Left renal pelvis (tissue), 4 donors: ENCODE data around the gene HSPB2. TPM values are rescaled to one million over a fixed set of nuclear protein-coding genes. Genes with fewer than 3 reads are reported as not detected.
"Not testable (repeated sequence)": the region's sequence is repeated elsewhere in the genome, so short reads cannot be mapped to it uniquely, and the experiment has no call there.

Source experiments
- DNase-seq, 4 donors: peaks; one replicate each; pipeline ENCODE4 v3.0.0-alpha.2; 2013; ENCODE audit warnings: low read depth in 4 of 4, low spot score in 3 of 4
- polyA plus RNA-seq, 4 donors: library from polyadenylated mRNA; unstranded; fragments of 120-200 nt; gene quantifications; one replicate each; pipeline ENCODE4 v1.2.1, GENCODE V29; 2013; ENCODE audit not compliant: insufficient read length in 4 of 4

Gene HSPB2
- polyA plus RNA-seq, 4 donors: 1.7 to 5.3 (median 2.6) TPM

DNA sequence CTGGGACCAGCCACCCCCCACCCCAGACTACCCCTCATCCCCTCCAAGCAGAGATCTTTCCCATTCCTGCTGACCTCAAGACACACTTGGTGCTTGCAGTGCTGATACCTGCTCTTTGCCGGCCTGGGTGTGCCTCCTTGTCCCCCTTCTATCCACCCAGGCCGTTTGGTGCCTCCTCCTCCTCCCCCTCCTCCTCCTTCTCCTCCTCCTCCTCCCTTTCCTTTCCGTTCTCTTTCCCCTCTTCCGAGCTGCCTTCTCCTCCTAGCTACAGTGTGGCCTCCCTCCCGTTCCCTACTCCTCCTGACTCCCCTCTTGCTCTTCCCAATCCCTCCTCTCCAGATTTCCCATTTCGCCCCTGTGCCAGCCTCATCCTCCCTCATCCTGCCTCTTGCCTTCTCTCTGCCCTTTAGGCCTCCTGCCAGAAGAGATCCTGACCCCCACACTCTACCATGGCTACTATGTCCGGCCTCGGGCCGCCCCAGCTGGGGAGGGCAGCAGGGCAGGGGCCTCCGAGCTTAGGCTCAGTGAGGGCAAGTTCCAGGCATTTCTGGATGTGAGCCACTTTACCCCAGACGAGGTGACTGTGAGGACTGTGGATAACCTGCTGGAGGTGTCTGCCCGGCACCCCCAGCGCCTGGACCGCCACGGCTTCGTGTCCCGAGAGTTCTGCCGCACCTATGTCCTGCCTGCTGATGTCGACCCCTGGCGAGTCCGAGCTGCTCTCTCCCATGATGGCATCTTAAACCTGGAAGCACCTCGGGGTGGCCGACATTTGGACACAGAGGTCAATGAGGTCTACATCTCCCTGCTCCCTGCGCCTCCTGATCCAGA, 712 bp downstream of the HSPB2 start:
- DNase-seq: no peak

DNA sequence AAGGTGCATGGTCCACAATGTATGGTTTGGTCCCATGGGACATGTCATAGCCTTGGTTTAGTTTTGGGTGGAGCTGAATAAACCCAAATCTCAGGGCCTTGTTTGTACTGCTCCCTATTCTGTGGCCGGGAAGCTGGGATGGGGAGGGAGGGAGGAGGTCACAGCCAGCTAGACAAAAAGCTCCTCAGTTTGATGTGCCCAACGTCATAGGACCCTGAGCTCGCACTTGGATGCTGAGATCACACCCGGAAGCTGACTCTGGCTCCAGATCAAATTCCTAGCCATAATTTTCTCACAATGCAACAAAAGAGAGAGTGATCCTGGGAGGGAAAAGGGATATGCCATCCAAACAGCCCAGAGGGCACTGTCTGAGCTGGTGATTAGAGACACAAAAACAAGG, 1.5 kb downstream of the HSPB2 start:
- no peak for DNase-seq

DNA sequence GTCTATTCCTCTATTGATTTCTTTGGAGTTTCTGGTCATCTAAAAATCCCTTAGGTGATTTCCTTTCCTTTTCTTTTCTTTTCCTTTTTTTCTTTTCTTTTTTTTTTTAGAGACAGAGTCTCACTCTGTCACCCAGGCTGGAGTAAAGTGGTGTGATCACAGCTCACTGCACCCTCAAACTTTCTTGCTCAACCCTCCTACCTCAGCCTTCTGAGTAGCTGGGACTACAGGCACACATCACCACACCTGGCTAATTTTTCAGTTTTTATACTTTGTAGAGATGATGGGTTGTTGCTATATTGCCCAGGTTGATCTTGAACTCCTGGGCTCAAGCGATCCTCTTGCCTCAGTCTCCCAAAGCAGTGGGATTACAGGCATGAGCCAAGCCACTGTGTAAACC, 4.2 kb downstream of the HSPB2 start:
- no peak for DNase-seq

DNA sequence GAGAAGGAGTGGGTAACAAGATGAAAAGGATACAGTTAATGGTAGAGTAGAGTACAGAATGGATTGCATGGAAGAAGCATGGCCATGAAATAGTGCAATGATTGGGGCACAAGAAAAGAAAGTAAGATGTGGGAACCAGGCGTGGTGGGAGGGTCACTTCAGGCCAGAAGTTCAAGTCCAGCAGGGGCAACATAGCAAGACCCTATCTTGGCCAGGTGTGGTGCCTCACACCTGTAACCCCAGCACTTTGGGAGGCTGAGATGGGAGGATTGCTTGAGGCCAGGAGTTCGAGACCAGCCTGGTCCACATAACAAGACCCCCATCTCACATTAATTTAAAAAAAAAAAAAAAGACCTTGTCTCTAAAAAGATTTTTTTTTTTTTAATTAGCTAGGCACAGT, 4.8 kb downstream of the HSPB2 start:
- DNase-seq: no peak

DNA sequence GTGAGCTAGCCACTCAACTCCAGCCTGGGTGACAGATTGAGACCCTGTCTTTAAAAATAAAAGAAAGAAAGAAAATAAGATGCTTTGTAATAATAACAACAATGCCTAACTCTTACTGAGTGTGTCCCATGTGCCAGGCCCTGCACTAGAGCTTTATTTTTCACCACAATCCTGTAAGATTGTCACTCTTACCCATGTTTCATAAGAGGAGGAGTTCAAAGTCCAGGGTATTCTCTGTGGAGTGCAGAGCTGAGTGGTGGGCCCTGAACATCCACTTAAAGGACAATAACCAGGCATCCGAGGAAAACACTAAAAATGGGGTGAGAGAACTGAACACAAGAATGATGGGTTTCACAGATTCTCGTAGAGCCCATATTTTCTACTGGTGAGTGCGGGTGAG, 5.3 kb downstream of the HSPB2 start:
- DNase-seq: no peak

DNA sequence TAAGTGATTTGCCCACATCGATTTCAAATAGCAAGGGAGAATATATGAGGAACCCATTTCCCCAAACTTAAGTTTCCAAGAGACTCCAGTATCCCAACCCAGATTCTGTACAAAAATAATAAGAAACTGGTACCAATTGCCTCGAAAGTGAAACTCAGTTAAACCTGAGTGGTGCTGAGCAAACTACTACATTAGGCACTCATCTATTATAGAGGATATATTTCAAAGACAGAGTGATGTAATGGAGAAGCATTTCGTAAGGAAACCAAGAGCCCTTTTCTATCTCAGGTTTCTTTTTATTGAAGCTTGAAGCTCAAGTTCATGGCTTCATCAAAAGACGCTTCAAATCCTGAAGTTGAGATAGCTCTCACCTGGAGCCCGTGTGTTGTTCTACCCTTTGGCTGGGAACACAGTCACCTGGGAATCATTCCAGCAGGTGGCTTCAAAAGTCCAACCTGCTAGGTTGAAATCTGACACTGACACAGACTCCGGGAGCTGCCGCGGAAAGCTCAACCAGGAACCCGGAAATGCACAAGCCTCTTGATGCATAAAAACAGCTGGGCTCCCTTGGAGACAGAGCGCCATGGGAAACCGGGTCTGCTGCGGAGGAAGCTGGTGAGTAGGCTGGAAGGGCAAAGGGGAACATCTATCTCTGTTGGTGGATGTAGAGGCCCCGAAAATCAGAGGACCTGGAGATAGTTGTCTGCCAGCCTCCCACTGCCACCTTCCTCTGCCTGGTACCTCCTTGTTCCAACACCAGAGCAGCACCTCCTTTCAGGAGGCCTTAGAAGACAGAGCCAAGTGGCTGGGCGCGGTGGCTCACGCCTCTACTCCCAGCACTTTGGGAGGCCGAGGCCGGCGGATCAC, 6.1 kb downstream of the HSPB2 start, which contains the start of gene C11orf52:
C11orf52 (plus strand) TSS at position 524 of the 867 bp plus-strand sequence; CDS start at position 584, 60 bp downstream.
- DNase-seq: peak; percentile 75 to 88 (median 76)

DNA sequence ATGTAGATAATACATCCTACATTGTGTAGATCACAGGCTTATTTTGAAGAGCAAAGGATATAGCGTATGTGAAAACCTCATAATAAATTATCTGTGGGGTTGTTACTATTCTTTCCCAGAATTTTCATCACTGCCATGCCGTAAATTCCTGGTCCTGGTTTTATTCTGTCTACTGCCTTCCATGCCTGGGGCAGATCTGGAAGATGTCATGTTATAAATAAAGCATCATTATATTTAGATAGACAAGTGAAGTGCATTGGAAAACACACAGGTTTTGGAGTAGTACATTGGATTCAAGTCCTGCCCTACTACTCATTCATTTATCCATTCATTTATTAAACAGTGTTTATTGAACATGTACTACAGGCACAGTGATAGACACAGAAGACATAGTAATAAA, 8.4 kb downstream of the HSPB2 start:
- no peak for DNase-seq

DNA sequence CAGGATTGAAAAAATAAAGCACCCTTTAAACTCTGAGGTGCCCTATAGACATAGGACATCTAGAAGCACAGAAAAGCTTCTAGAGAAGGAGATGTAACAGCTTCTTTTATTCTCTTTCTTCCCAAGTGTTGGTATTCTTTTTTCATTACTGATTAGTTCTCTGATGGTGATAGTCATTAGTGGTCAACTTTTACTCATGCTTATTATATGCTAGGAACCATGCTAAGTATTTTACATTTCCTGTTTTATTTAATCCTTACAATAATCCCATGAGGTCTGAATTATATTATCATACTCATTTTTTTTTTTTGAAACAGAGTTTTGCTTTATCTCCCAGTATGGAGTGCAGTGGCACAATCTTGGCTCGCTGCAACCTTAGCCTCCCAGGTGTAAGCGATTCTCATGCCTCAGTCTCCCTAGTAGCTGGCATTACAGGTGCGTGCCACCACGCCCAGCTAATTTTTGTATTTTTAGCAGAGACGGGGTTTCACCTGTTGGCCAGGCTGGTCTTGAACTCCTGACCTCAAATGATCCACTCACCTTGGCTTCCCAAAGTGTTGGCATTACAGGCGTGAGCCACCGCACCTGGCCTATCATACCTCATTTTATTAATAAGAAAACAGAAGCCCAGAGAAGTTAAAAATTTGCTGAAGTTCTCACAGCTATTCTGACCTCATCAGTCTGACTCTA, 9.2 kb downstream of the HSPB2 start:
- DNase-seq: no peak

DNA sequence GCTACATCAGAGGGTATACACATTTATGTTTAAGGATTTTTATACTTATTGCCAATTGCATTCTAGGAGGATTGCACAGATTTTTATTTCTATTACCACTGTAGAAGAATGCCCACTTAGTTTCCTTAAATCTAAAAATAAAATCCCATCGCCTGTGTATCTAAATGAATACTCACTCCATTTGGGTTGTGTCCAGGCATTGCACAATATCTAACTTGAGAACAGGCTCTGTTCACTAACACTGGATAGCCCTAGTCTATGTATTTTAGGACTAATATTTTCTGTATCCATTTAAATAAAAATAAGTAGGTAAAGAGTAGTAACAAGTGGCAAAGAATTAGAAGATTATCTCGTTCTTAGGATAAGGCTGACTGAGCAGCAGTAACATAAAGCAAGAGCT, 10.3 kb downstream of the HSPB2 start:
- no peak for DNase-seq

DNA sequence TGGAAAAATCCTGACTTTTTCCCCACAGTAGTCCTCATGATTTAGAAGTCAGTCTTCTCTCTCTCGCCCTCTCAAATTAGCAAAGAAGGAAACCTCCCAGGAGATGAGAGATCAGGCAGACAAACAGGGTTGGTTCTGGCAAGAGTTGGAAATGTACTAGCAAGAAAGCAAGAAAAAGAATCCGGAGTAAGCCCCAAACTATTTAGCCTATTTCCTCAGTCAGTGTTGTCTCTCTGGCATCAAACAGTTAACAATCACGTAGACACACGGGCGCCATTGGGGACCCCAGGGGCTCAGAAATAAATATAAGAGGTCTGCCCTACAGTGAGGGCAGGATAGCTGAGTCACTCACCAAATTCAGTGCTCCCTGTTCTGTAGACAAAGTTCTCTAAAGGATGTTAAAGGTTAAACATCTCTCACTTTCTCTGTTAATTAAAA, 10.8 kb downstream of the HSPB2 start:
- DNase-seq: no peak

DNA sequence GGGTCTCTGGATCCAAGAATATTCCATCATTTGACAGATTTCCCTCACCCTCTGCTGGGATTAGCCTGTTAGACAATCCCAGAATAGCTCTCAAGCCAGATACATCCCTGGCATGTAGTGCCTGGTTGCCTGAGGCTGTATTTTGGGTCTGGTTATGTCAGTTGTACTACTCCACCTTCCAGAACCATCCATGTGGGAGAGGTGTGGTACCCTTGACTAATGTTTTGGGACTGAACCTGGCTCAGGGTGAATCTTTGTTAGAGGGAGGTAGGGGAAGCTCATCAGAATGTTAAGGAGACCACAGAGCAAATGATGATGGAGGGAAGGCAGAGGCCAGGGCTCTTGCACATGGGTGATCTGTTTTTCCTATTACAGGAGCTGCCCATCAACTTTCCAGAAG, 11.4 kb downstream of the HSPB2 start:
- no peak for DNase-seq

DNA sequence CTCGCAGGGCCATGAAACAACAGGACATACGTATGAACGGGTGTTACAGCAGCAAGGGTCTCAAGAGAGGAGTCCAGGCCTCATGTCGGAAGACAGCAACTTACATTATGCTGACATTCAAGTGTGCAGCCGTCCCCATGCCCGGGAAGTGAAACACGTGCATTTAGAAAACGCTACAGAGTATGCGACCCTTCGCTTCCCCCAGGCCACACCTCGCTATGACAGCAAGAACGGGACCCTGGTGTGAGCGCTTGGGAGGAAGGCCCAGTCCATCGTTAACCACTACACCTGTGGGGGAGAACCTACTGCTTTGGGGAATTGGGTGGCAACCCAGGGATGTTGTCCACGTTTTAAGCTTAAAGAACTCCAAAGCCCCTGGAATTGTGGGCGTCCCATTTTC, 13.4 kb downstream of the HSPB2 start:
- no peak for DNase-seq

DNA sequence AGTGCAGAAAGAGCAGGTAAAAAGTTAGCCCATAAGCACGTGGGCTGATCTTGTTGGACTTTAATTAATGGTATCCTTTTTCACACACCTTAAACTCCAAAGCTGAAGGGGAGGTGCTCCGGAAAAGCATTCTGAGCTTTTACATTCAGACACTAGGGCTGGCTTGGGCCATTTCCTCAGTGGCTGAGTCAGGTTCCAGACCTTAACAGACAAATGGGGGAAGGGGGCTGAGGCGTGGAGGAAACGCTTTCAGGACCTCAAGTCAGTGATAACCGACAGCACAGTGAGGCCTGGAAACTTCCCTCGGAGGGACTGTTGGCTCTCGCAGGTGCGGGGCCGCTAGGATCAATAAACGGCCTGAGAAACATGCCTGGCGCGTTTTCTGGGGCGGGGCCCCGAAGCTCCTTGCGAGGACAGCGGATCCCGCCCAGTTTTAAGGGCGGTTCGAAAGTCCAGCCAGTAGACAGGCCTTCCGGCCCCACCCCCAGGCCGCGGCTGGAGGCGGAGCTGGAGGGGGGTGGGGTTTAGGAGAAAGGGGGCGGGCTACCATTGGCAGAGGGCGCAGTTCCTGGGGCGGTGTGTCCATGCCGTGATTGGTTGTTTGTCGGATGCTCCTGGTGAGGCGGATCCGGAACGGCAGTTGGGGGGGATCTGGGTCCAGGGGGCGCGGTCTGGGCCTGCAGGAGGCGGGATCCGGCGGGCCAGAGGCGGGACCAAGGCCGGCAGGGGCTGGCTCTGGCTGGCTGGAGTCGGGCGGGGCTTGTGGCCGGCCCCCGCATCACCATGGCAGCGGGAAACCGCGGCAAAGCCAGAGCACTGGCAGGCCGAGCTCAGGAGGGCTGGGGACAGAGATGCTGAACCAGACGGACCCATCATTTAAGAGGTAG, 14.2 kb downstream of the HSPB2 start:
- peak; percentile 90 to 94 (median 92) for DNase-seq

DNA sequence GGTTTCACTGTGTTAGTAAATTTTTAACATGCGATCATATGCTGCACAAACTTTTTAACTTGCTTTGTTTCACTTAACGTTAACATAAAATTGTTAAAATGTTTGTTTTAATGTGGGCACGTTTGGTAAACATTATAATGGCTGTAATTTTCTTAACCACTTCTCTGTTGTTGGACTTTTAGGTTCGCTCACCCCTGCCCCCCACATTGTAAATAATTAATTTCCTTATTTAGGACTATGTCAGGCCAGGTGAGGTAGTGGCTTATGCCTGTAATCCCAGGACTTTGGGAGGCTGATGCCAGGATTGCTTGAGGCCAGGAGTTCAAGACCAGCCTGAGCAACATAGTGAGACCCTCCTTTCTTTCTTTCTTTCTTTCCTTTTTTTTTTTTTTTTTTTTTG, 17.9 kb downstream of the HSPB2 start:
- DNase-seq: no peak

DNA sequence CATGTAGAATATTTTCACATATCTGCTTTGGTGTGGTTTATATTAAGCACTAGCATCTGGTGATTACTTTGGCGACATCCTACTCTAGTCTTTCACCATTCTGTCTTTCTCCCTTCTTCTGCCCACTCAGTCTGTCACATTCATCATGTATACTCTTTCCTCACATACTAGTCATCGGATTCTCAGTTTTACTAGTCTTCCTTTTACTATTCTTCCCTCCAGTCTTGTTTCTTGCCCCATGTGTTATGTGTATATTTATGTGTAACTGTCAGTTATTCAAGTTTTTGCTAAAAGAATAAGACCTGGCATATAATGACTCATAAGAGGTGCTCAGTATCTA, 20.0 kb downstream of the HSPB2 start:
- DNase-seq: no peak

DNA sequence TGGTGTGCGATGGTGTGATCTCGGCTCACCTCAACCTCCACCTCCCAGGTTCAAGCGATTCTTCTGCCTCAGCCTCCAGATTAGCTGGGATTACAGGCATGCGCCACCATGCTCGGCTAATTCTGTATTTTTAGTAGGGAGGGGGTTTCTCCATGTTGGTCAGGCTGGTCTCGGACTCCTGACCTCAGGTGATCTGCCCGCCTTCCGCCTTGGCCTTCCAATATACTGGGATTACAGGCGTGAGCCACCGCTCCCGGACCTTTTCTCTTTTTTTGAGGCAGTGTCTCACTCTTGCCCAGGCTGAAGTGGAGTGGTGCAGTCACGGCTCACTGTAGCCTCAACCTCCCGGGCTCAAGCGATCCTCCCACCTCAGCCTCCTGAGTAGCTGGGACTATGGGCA, 20.6 kb downstream of the HSPB2 start:
- DNase-seq: not testable (repeated sequence)

DNA sequence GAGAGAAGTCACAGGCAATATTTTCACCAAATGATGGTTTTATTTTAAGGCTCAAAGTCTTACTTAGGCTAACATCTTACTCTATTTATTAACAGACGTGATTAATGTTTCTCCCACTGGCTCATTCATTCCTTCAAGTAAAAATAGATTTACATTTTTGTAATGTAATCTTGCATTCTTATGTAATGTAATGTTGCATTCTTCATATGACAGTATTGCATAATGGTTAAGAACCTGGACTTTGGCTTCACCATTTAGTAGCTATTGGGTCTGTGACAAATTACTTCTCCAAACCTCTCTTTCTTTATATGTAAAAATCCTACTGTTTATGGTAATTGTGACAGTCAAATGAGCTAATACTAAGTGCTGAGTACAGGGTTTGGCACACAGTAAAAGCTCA, 21.3 kb downstream of the HSPB2 start:
- no peak for DNase-seq

DNA sequence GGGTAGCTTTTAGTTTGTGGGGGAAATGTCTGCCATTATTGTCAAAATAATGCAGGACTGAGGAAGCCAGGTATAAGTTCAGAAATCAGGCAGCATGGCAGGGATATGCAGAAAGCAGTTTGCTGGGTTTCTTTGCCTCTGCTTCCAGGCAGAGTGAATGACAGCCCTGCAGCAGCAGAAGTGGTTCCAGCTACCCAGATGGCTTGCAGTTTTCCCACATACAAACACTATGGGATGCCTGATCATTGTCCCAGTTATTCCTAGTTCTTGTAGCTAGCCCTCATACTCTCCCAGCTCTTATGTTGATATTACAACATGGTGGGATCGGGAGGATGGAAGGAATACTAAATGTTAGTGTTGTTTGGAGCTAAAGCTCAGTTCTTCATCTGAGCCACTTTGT, 21.8 kb downstream of the HSPB2 start:
- no peak for DNase-seq

DNA sequence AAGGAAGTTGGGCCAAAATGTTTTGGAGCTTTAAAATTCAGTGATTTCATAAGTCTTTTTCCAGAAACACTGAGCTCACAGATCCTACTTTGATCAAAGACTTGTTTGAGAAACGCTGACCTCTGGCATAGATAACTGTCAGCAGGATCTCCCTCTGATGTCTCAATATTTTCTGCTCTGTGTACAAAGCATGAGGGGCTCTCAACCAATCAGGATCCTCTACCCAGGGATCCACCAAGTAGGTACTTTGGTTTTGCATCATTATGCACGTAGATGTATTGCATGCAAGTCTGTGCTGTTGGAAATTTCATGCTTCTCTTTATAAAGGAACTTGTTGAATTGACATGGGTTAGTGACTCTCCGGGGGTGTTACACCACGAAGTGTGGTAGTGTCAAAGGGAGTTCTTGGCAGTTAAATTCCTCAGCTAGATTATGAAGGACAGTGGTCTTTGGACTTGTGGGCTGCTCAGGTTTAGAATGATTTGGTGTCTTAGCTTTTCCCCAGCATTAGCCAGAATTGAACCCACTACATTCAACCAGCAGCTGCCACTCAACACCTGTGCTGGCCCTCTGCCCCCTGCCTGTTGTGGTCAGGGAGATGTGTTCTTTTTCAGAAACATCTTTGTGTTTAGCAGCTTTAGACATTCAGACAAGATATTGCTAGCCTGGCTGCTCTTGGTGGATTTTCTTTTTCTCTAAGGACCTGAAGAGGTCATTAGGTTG, 22.9 kb downstream of the HSPB2 start:
- DNase-seq: no peak
